ENCODE measurements around the gene GIT1. TPM values are rescaled to one million over a fixed set of nuclear protein-coding genes. Genes with fewer than 3 reads are reported as not detected.

Gene GIT1
- total and polyA plus RNA-seq, 2 of the 13 experiments (the other 11 are each of a cell fraction or from before 2014, with no cell fraction given), result 14.2 to 30.8 TPM

DNA sequence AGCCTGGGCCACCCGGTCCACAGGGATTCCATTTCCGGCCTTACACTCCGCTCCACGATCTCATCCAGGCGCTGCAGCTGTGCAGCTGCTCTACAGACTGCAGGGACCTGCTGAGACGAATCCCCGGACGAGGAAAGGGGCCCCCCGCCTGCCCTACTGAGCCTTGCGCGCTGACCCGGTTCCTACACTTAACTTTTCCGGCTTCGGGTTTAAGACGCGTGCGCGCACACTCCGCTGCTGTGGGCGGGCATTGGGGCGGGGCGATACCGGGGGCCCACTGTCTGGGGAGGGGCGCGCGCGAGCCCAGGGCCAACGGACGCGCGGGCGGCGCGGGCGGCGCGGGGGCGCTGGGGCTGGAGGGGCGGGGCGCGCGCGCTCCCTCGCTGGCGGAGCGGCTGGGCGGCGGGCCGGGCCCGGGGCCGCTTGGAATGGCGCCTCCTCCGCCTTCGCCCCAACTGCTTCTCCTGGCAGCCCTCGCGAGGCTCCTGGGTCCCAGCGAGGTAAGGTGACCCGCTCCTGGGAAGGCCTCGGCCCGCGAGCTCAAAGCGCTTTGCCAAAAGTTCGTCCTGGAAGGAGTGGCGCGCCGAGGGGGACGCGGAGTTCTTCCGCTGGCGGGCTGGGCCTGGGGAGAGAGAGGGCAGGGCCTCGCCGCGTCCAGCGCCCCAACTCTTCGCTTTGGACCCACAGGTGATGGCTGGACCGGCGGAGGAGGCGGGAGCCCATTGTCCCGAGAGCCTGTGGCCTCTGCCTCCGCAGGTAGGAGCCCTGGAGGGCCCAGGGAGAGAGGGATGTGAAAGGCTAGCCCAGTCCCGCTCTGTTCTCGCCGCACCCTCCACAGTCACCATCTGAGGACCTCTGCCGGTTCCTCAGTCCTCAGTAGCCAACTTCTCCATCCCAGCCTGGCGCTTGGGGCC, 20.9 kb downstream of the GIT1 start, which contains the start of gene TP53I13 (continued):
- TF ChIP-seq GZF1 (CRISPR knock-in tag; IDR thresholded peaks at IDR 0.05) (no peak), REPIN1 (CRISPR knock-in tag; IDR thresholded peaks at IDR 0.05; ENCODE audit: borderline replicate concordance, low read depth) (no peak), ESRRA (CRISPR knock-in tag; IDR thresholded peaks at IDR 0.05; ENCODE audit: low read depth) (no peak), DR1 (CRISPR knock-in tag; IDR thresholded peaks at IDR 0.05) (no peak), FOXK2 (IDR thresholded peaks at IDR 0.05) (no peak), SRY (CRISPR knock-in tag; IDR thresholded peaks at IDR 0.05) (no peak), CHD2 (IDR thresholded peaks at IDR 0.05; ENCODE audit: low read depth, low read length) (no peak; the same call in 1 of the 2 replicates), YEATS4 (CRISPR knock-in tag; IDR thresholded peaks at IDR 0.05; ENCODE audit: borderline replicate concordance) (peak; percentile 53; the same call in 1 of the 2 replicates), ZNF841 (CRISPR knock-in tag; IDR thresholded peaks at IDR 0.05; ENCODE audit: borderline replicate concordance) (no peak), KDM5B (CRISPR knock-in tag; IDR thresholded peaks at IDR 0.05; ENCODE audit: borderline replicate concordance) (peak; percentile 69; the same call in 1 of the 2 replicates), TAF1 (CRISPR knock-in tag; IDR thresholded peaks at IDR 0.05) (peak; percentile 63), CCDC6 (CRISPR knock-in tag; IDR thresholded peaks at IDR 0.05) (peak; percentile 67; the same call in 1 of the 2 replicates), JUNB (CRISPR knock-in tag; IDR thresholded peaks at IDR 0.05; ENCODE audit: borderline replicate concordance) (no peak), NCOA1 (CRISPR knock-in tag; IDR thresholded peaks at IDR 0.05) (peak; percentile 43; the same call in 1 of the 2 replicates), SETDB1 (CRISPR knock-in tag; IDR thresholded peaks at IDR 0.05; ENCODE audit: borderline replicate concordance) (no peak)
- TF ChIP-seq, protein P1, sequence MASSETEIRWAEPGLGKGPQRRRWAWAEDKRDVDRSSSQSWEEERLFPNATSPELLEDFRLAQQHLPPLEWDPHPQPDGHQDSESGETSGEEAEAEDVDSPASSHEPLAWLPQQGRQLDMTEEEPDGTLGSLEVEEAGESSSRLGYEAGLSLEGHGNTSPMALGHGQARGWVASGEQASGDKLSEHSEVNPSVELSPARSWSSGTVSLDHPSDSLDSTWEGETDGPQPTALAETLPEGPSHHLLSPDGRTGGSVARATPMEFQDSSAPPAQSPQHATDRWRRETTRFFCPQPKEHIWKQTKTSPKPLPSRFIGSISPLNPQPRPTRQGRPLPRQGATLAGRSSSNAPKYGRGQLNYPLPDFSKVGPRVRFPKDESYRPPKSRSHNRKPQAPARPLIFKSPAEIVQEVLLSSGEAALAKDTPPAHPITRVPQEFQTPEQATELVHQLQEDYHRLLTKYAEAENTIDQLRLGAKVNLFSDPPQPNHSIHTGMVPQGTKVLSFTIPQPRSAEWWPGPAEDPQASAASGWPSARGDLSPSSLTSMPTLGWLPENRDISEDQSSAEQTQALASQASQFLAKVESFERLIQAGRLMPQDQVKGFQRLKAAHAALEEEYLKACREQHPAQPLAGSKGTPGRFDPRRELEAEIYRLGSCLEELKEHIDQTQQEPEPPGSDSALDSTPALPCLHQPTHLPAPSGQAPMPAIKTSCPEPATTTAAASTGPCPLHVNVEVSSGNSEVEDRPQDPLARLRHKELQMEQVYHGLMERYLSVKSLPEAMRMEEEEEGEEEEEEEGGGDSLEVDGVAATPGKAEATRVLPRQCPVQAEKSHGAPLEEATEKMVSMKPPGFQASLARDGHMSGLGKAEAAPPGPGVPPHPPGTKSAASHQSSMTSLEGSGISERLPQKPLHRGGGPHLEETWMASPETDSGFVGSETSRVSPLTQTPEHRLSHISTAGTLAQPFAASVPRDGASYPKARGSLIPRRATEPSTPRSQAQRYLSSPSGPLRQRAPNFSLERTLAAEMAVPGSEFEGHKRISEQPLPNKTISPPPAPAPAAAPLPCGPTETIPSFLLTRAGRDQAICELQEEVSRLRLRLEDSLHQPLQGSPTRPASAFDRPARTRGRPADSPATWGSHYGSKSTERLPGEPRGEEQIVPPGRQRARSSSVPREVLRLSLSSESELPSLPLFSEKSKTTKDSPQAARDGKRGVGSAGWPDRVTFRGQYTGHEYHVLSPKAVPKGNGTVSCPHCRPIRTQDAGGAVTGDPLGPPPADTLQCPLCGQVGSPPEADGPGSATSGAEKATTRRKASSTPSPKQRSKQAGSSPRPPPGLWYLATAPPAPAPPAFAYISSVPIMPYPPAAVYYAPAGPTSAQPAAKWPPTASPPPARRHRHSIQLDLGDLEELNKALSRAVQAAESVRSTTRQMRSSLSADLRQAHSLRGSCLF (CRISPR knock-in tag; IDR thresholded peaks at IDR 0.05; ENCODE audit: borderline replicate concordance), result no peak
- TF ChIP-seq, protein P2, sequence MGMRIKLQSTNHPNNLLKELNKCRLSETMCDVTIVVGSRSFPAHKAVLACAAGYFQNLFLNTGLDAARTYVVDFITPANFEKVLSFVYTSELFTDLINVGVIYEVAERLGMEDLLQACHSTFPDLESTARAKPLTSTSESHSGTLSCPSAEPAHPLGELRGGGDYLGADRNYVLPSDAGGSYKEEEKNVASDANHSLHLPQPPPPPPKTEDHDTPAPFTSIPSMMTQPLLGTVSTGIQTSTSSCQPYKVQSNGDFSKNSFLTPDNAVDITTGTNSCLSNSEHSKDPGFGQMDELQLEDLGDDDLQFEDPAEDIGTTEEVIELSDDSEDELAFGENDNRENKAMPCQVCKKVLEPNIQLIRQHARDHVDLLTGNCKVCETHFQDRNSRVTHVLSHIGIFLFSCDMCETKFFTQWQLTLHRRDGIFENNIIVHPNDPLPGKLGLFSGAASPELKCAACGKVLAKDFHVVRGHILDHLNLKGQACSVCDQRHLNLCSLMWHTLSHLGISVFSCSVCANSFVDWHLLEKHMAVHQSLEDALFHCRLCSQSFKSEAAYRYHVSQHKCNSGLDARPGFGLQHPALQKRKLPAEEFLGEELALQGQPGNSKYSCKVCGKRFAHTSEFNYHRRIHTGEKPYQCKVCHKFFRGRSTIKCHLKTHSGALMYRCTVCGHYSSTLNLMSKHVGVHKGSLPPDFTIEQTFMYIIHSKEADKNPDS (CRISPR knock-in tag; IDR thresholded peaks at IDR 0.05), result no peak
- TF ChIP-seq, protein P3, sequence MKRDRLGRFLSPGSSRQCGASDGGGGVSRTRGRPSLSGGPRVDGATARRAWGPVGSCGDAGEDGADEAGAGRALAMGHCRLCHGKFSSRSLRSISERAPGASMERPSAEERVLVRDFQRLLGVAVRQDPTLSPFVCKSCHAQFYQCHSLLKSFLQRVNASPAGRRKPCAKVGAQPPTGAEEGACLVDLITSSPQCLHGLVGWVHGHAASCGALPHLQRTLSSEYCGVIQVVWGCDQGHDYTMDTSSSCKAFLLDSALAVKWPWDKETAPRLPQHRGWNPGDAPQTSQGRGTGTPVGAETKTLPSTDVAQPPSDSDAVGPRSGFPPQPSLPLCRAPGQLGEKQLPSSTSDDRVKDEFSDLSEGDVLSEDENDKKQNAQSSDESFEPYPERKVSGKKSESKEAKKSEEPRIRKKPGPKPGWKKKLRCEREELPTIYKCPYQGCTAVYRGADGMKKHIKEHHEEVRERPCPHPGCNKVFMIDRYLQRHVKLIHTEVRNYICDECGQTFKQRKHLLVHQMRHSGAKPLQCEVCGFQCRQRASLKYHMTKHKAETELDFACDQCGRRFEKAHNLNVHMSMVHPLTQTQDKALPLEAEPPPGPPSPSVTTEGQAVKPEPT (CRISPR knock-in tag; IDR thresholded peaks at IDR 0.05; ENCODE audit: low read depth), result no peak
- TF ChIP-seq, protein P4, sequence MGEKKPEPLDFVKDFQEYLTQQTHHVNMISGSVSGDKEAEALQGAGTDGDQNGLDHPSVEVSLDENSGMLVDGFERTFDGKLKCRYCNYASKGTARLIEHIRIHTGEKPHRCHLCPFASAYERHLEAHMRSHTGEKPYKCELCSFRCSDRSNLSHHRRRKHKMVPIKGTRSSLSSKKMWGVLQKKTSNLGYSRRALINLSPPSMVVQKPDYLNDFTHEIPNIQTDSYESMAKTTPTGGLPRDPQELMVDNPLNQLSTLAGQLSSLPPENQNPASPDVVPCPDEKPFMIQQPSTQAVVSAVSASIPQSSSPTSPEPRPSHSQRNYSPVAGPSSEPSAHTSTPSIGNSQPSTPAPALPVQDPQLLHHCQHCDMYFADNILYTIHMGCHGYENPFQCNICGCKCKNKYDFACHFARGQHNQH (CRISPR knock-in tag; IDR thresholded peaks at IDR 0.05), result no peak
